GM23338 (cell line): Measurements from ENCODE around the gene ZNF511. TPM values are rescaled to one million over a fixed set of nuclear protein-coding genes. Genes with fewer than 3 reads are reported as not detected.

Experiments used
- ATAC-seq: fragments of 200-7000 bp; cut with Tn5 transposase; 3 replicates; pipeline ENCODE4 v1.9.1; 2020
- DNase-seq: peaks from one replicate; pipeline ENCODE4 v3.0.0-alpha.2; 2015; ENCODE audit warnings: low spot score
- H2AFZ ChIP-seq: fragments of 200-600 bp; sonication (generic); 2 replicates; pipeline ENCODE4 v1.8.0; 2016; ENCODE audit warnings: antibody characterized with exemption, mild to moderate bottlenecking, moderate library complexity
- H3F3A ChIP-seq: fragments of 200-600 bp; sonication (generic); replicated peaks from 2 replicates; pipeline ENCODE4 v1.8.0; 2017; ENCODE audit warnings: antibody characterized with exemption, mixed run types, low read depth
- H3K27ac ChIP-seq: fragments of 200-600 bp; sonication (generic); 2 replicates; pipeline ENCODE4 v1.6.1; 2016; ENCODE audit warnings: low read depth
- H3K27me3 ChIP-seq: fragments of 200-600 bp; sonication (generic); 2 replicates; pipeline ENCODE4 v1.8.0; 2016; ENCODE audit warnings: mild to moderate bottlenecking, mixed run types, moderate library complexity; ENCODE audit not compliant: insufficient read depth
- H3K36me3 ChIP-seq: fragments of 200-600 bp; sonication (generic); 2 replicates; pipeline ENCODE4 v1.8.0; 2016; ENCODE audit warnings: mild to moderate bottlenecking; ENCODE audit not compliant: insufficient read depth
- H3K4me1 ChIP-seq: fragments of 200-600 bp; sonication (generic); 2 replicates; pipeline ENCODE4 v1.8.0; 2016; ENCODE audit warnings: mild to moderate bottlenecking, moderate library complexity; ENCODE audit not compliant: insufficient read depth
- H3K4me2 ChIP-seq: fragments of 200-600 bp; sonication (generic); 2 replicates; pipeline ENCODE4 v1.7.1; 2017; ENCODE audit warnings: mixed run types
- H3K4me3 ChIP-seq: fragments of 200-600 bp; sonication (generic); 2 replicates; pipeline ENCODE4 v1.6.1; 2016; ENCODE audit warnings: mixed run types
- H3K79me2 ChIP-seq: fragments of 200-600 bp; sonication (generic); replicated peaks from 2 replicates; pipeline ENCODE4 v1.8.0; 2017; ENCODE audit warnings: mild to moderate bottlenecking; ENCODE audit not compliant: insufficient read depth
- H3K9me2 ChIP-seq: fragments of 200-600 bp; sonication (generic); 2 replicates; pipeline ENCODE4 v1.8.0; 2017; ENCODE audit not compliant: insufficient read depth
- H4K20me1 ChIP-seq: fragments of 200-600 bp; sonication (generic); replicated peaks from 2 replicates; pipeline ENCODE4 v1.8.0; 2017; ENCODE audit warnings: mild to moderate bottlenecking; ENCODE audit not compliant: insufficient read depth
- H3K27ac Mint-ChIP-seq: 2 replicates; pipeline ENCODE4 v1.8.0; 2020; ENCODE audit warnings: inconsistent platforms, mild to moderate bottlenecking, moderate library complexity, mixed read lengths
- H3K27me3 Mint-ChIP-seq: 3 replicates; pipeline ENCODE4 v1.8.0; 2022; ENCODE audit warnings: low read depth, mild to moderate bottlenecking, moderate library complexity, mixed read lengths, inconsistent platforms; ENCODE audit not compliant: insufficient read depth, poor library complexity
- H3K36me3 Mint-ChIP-seq: 3 replicates; pipeline ENCODE4 v1.8.0; 2021; ENCODE audit warnings: low read depth, mild to moderate bottlenecking, inconsistent platforms, moderate library complexity, mixed read lengths
- H3K4me1 Mint-ChIP-seq: 3 replicates; pipeline ENCODE4 v1.8.0; 2020; ENCODE audit warnings: mild to moderate bottlenecking, inconsistent platforms, mixed read lengths
- H3K4me3 Mint-ChIP-seq: 3 replicates; pipeline ENCODE4 v1.8.0; 2021; ENCODE audit warnings: moderate library complexity, mild to moderate bottlenecking, inconsistent platforms, mixed read lengths
- H3K9me3 Mint-ChIP-seq: 3 replicates; pipeline ENCODE4 v1.8.0; 2020; ENCODE audit warnings: moderate library complexity, mild to moderate bottlenecking, inconsistent platforms, mixed read lengths
- CREB1 ChIP-seq: fragments of 250-450 bp; sonication (Bioruptor Pico); IDR thresholded peaks from 2 replicates; pipeline ENCODE4 v1.5.0; 2020; ENCODE audit warnings: low read depth, mild to moderate bottlenecking, moderate library complexity
- ETS1 ChIP-seq: IDR thresholded peaks from 2 replicates; pipeline ENCODE4 v1.6.1; 2016; ENCODE audit warnings: antibody characterized with exemption
- EZH2 ChIP-seq: fragments of 200-600 bp; sonication (generic); IDR thresholded peaks from one replicate; pipeline ENCODE4 v1.8.0; 2017; ENCODE audit warnings: antibody characterized with exemption, mild to moderate bottlenecking, low read depth; ENCODE audit not compliant: unreplicated experiment
- EZH2phosphoT487 ChIP-seq: fragments of 200-600 bp; sonication (generic); IDR thresholded peaks from one replicate; pipeline ENCODE4 v1.8.1; 2018; ENCODE audit warnings: antibody characterized with exemption; ENCODE audit not compliant: unreplicated experiment
- JUNB ChIP-seq: IDR thresholded peaks from one replicate; pipeline ENCODE4 v1.6.1; 2016; ENCODE audit warnings: antibody characterized with exemption; ENCODE audit not compliant: unreplicated experiment
- NANOG ChIP-seq: IDR thresholded peaks from 2 replicates; pipeline ENCODE4 v1.6.1; 2016; ENCODE audit warnings: antibody characterized with exemption, borderline replicate concordance
- POLR2AphosphoS5 ChIP-seq: IDR thresholded peaks from 2 replicates; pipeline ENCODE4 v1.6.1; 2016; ENCODE audit warnings: antibody characterized with exemption, low read depth
- REST ChIP-seq: IDR thresholded peaks from one replicate; pipeline ENCODE4 v1.6.1; 2018; ENCODE audit warnings: antibody characterized with exemption; ENCODE audit not compliant: unreplicated experiment
- STAT1 ChIP-seq: IDR thresholded peaks from one replicate; pipeline ENCODE4 v1.6.1; 2016; ENCODE audit warnings: antibody characterized with exemption; ENCODE audit not compliant: unreplicated experiment
- ZNF114 ChIP-seq: fragments of 250-450 bp; sonication (Bioruptor Pico); IDR thresholded peaks from 2 replicates; pipeline ENCODE4 v1.5.0; 2020; ENCODE audit warnings: mild to moderate bottlenecking, moderate library complexity
- ZNF331 ChIP-seq: fragments of 250-450 bp; sonication (Bioruptor Pico); IDR thresholded peaks from 2 replicates; pipeline ENCODE4 v1.5.0; 2020; ENCODE audit warnings: low read depth, mild to moderate bottlenecking, moderate library complexity
- ZNF462 ChIP-seq: fragments of 250-450 bp; sonication (Bioruptor Pico); IDR thresholded peaks from 2 replicates; pipeline ENCODE4 v1.5.0; 2020; ENCODE audit warnings: mild to moderate bottlenecking, moderate library complexity
- polyA plus RNA-seq: library from polyadenylated mRNA; unstranded; fragments of >200 nt; fragmentation: Nextera tagmentation; extraction: Ambion mirVana; gene quantifications from 2 replicates; pipeline ENCODE4 v1.2.1, GENCODE V29; 2016
- total RNA-seq: library from RNA; depleted of rRNA; stranded (reverse); fragments of >200 nt; shearing (Covaris generic); gene quantifications from 2 replicates; pipeline ENCODE4 v1.2.3, GENCODE V29; 2014
- TF ChIP-seq, protein P1 (sequence below), 2 experiments: fragments of 200-600 bp in 1 of 2; sonication (generic) in 1 of 2; conservative IDR thresholded peaks; 2 replicates each; pipeline versions ENCODE4 v1.5.1 to v1.6.1; 2016 to 2017; ENCODE audit warnings: antibody characterized with exemption in 2 of 2, low read depth in 2 of 2, mild to moderate bottlenecking in 2 of 2, moderate library complexity in 1 of 2

ZNF511 gene
- total and polyA plus RNA-seq, 2 experiments from 2014 or later, result 41.3 to 104 TPM

DNA sequence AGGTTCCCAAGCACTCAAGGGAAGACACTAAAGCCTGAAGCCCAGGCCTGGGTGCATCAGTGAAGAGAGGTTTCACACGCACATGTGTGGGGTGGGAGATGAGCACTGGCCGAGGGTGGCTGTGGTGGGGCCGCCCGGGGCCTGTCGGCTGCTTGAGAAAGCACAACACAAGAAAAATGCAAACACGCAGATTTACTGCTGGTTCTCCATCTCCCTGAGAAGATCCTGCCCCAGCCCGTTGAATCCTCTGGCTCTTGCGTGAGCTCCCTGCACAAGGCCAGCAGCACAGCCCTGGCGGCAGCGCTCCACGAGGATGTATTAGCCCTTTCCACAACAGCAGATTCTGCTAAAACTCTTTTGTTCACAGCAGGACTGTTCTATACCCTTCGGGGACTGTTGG is 6.2 kb downstream of the ZNF511 start:
- Histone ChIP-seq H3F3A (peaks cover 6% of the 10 kb centered on the region; the same call in 1 of the 2 replicates), H3K4me2 (no peak overlapping the region), H3K4me3 (no peak overlapping the region), H3K27ac (no peak overlapping the region), H3K9me2 (no peaks in the 10 kb centered on the region), H3K36me3 (peaks cover 5% of the 10 kb centered on the region; the same call in 1 of the 2 replicates), H3K79me2 (no peaks in the 10 kb centered on the region), H2AFZ (no peak overlapping the region), H3K4me1 (no peaks in the 10 kb centered on the region), H3K27me3 (peaks cover 3% of the 10 kb centered on the region; the same call in 1 of the 2 replicates), H4K20me1 (no peaks in the 10 kb centered on the region)
- no peak for ATAC-seq
- TF ChIP-seq ZNF114 (CRISPR knock-in tag) (no peak), REST (no peak), POLR2AphosphoS5 (no peak), STAT1 (no peak), EZH2 (no peak), CREB1 (CRISPR knock-in tag) (no peak), EZH2phosphoT487 (no peak), JUNB (no peak), NANOG (no peak), ETS1 (no peak), ZNF331 (no peak), ZNF462 (no peak)
- TF ChIP-seq, protein P1, sequence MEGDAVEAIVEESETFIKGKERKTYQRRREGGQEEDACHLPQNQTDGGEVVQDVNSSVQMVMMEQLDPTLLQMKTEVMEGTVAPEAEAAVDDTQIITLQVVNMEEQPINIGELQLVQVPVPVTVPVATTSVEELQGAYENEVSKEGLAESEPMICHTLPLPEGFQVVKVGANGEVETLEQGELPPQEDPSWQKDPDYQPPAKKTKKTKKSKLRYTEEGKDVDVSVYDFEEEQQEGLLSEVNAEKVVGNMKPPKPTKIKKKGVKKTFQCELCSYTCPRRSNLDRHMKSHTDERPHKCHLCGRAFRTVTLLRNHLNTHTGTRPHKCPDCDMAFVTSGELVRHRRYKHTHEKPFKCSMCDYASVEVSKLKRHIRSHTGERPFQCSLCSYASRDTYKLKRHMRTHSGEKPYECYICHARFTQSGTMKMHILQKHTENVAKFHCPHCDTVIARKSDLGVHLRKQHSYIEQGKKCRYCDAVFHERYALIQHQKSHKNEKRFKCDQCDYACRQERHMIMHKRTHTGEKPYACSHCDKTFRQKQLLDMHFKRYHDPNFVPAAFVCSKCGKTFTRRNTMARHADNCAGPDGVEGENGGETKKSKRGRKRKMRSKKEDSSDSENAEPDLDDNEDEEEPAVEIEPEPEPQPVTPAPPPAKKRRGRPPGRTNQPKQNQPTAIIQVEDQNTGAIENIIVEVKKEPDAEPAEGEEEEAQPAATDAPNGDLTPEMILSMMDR (conservative IDR thresholded peaks at IDR 0.05; ENCODE audit: low read depth in 2 of 2), result no peak
- Mint-ChIP-seq H3K27ac (no peak overlapping the region), H3K9me3 (no peaks in the 10 kb centered on the region), H3K36me3 (peaks cover 17% of the 10 kb centered on the region), H3K27me3 (peaks cover 22% of the 10 kb centered on the region), H3K4me1 (no peaks in the 10 kb centered on the region), H3K4me3 (no peak overlapping the region)
- DNase-seq, result no peak
